Measurements from ENCODE around the gene MUC5B.

MUC5B gene

GRCh38 chr11:1283906-1284305 lies 61.0 kb downstream of the MUC5B start:
- no peak for DNase-seq (ENCODE audit: low spot score)

GRCh38 chr11:1285316-1285744 lies 62.5 kb downstream of the MUC5B start:
- no peak for DNase-seq (ENCODE audit: low spot score)

GRCh38 chr11:1285876-1286275 lies 63.0 kb downstream of the MUC5B start:
- no peak for DNase-seq (ENCODE audit: low spot score)

GRCh38 chr11:1287928-1288327 lies 65.1 kb downstream of the MUC5B start:
- no peak for DNase-seq (ENCODE audit: low spot score)

GRCh38 chr11:1288426-1289151 lies 65.7 kb downstream of the MUC5B start:
- DNase-seq (ENCODE audit: low spot score), result no peak

- no peak for DNase-seq (ENCODE audit: low spot score)
Measured at GRCh38 chr11:1289211-1289935, 66.5 kb downstream of the MUC5B start.

- no peak for DNase-seq (ENCODE audit: low spot score)
Measured at GRCh38 chr11:1290052-1291040, 67.5 kb downstream of the MUC5B start.

GRCh38 chr11:1291295-1292017 lies 68.6 kb downstream of the MUC5B start:
- no peak for DNase-seq (ENCODE audit: low spot score)

- DNase-seq (ENCODE audit: low spot score), result no peak
Measured at GRCh38 chr11:1292018-1292643, 69.3 kb downstream of the MUC5B start.

- no peak for DNase-seq (ENCODE audit: low spot score)
Measured at GRCh38 chr11:1292644-1293618, 70.1 kb downstream of the MUC5B start.

- peak; percentile 82 for DNase-seq (ENCODE audit: low spot score)
Measured at GRCh38 chr11:1293619-1294015, 70.8 kb downstream of the MUC5B start.

GRCh38 chr11:1295086-1295485 lies 72.2 kb downstream of the MUC5B start:
- DNase-seq (ENCODE audit: low spot score), result no peak

- no peak for DNase-seq (ENCODE audit: low spot score)
Measured at GRCh38 chr11:1295591-1295990, 72.7 kb downstream of the MUC5B start.

- DNase-seq (ENCODE audit: low spot score), result no peak
Measured at GRCh38 chr11:1296287-1296686, 73.4 kb downstream of the MUC5B start.

- DNase-seq (ENCODE audit: low spot score), result no peak
Measured at GRCh38 chr11:1297011-1297575, 74.2 kb downstream of the MUC5B start.

GRCh38 chr11:1297576-1298473 lies 75.0 kb downstream of the MUC5B start:
- no peak for DNase-seq (ENCODE audit: low spot score)

- DNase-seq (ENCODE audit: low spot score), result no peak
Measured at GRCh38 chr11:1298695-1299492, 76.0 kb downstream of the MUC5B start.

GRCh38 chr11:1299621-1300020 lies 76.8 kb downstream of the MUC5B start:
- no peak for DNase-seq (ENCODE audit: low spot score)
